SU-DHL-6 (cell line): ENCODE data around the gene MRPL34.
A peak's percentile ranks its signal among the peaks of the same experiment; 100 is the strongest.

Experiments
- H2AFZ ChIP-seq: fragments of 200-600 bp; sonication (generic); 2 replicates; pipeline ENCODE4 v1.6.1; 2014; ENCODE audit warnings: low read depth, mild to moderate bottlenecking, moderate library complexity, mixed read lengths, antibody characterized with exemption, low read length; ENCODE audit not compliant: severe bottlenecking
- H3F3A ChIP-seq: fragments of 200-600 bp; shearing (Covaris generic); 2 replicates; pipeline ENCODE4 v1.6.0; 2016; ENCODE audit warnings: antibody characterized with exemption, mild to moderate bottlenecking; ENCODE audit not compliant: insufficient read depth
- H3K27ac ChIP-seq: fragments of 200-600 bp; sonication (generic); 2 replicates; pipeline ENCODE4 v1.5.1; 2016; ENCODE audit warnings: low read depth, mild to moderate bottlenecking, low read length, moderate library complexity, mixed read lengths
- H3K27me3 ChIP-seq: fragments of 200-600 bp; sonication (generic), shearing (Covaris generic); 2 replicates; pipeline ENCODE4 v1.6.0; 2014; ENCODE audit warnings: mild to moderate bottlenecking, low read length
- H3K36me3 ChIP-seq: fragments of 200-600 bp; sonication (generic); 2 replicates; pipeline ENCODE4 v1.6.1; 2014; ENCODE audit warnings: mild to moderate bottlenecking, low read length, mixed read lengths
- H3K4me2 ChIP-seq: fragments of 300-600, 200-600 bp; shearing (Covaris generic), sonication (generic); 2 replicates; pipeline ENCODE4 v1.6.0; 2014; ENCODE audit warnings: low read length, low read depth, mild to moderate bottlenecking; ENCODE audit not compliant: poor library complexity, severe bottlenecking
- H3K4me3 ChIP-seq: fragments of 200-600 bp; sonication (generic); 2 replicates; pipeline ENCODE4 v1.5.1; 2014; ENCODE audit warnings: antibody characterized with exemption, low read length, mild to moderate bottlenecking, mixed read lengths; ENCODE audit not compliant: insufficient read depth, poor library complexity, severe bottlenecking
- H3K79me2 ChIP-seq: fragments of 200-600 bp; sonication (generic); 2 replicates; pipeline ENCODE4 v1.6.1; 2014; ENCODE audit warnings: mild to moderate bottlenecking, low read length, moderate library complexity; ENCODE audit not compliant: insufficient read depth
- H3K9ac ChIP-seq: fragments of 200-600 bp; sonication (generic); 2 replicates; pipeline ENCODE4 v1.7.0; 2014; ENCODE audit warnings: mild to moderate bottlenecking, low read length
- H3K9me2 ChIP-seq: fragments of 200-600 bp; sonication (generic); replicated peaks from 2 replicates; pipeline ENCODE4 v1.6.1; 2014; ENCODE audit warnings: low read length; ENCODE audit not compliant: insufficient read depth
- H3K9me3 ChIP-seq: fragments of 200-600 bp; sonication (generic); 2 replicates; pipeline ENCODE4 v1.6.1; 2014; ENCODE audit warnings: low read length, mixed read lengths; ENCODE audit not compliant: insufficient read depth
- H4K20me1 ChIP-seq: fragments of 200-600 bp; sonication (generic); 2 replicates; pipeline ENCODE4 v1.6.1; 2014; ENCODE audit warnings: low read depth, mild to moderate bottlenecking, antibody characterized with exemption, low read length, moderate library complexity, mixed read lengths
- EZH2phosphoT487 ChIP-seq: fragments of 200-600 bp; sonication (generic), shearing (Covaris generic); conservative IDR thresholded peaks from 2 replicates; pipeline ENCODE4 v1.6.1; 2018; ENCODE audit warnings: mild to moderate bottlenecking, antibody characterized with exemption, low read length, moderate library complexity, mixed read lengths
- TF ChIP-seq, protein P1 (sequence below): fragments of 200-600 bp; sonication (generic); IDR thresholded peaks from one replicate; pipeline ENCODE4 v1.5.1; 2017; ENCODE audit warnings: antibody characterized with exemption, mild to moderate bottlenecking, low read length, moderate library complexity; ENCODE audit not compliant: insufficient read depth, poor library complexity, severe bottlenecking

The MRPL34 gene

DNA sequence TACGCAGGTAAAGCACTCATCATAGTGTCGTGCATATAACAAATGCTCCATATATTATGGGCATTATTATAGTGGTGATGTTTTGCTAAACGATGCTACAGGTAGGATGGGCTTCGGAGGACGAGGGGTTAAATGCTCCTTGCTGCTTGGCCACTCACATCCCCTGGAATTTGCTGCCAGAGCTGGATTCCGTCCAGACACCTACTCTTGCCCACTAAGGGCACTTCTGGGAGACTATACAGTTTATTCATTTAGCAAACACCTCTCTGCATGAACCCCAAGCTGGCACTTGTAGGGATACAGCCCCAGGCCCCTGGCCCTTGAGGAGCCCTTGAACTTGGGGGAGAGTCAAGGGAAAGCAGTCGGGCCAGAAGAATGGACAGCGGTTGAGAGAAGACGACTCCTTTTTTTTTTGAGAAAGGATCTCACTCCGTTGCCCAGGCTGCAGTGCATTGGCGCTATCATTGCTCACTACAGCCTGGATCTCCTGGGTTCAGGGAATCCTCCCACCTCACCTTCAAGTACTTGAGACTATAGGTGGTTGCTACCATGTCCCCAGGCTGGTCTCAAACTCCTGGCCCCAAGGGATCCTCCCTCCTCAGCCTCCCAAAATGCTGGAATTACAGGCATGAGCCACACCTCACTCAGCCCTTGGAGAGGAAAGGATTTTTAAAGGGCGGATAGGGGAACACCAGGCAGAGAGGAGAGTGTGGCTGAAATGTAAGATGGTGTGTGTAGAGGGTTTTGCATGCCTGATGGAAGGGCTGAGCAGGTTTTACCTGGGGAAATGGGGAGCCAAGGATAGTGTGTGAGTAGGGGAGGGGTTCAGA, 1.1 kb upstream of the MRPL34 start:
- H2AFZ ChIP-seq = no peak overlapping the region

DNA sequence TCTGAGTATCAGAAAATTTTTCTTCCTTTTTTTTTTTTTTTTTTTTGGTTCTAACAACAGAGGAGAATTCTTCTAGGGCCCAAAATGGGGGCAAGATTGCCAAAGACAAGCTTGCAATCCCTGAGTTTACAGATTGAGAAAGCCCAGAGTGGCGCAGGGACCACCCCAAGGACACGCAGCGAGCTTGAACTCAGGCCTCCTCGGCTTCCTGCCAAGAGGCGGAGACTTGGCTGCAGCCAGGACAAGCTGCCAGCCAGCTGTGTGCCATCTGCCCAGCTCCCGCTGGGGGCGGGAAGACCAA, 506 bp upstream of the MRPL34 start:
- Histone ChIP-seq H4K20me1 (no peaks in the 10 kb centered on the region), H3K4me3 (no peak overlapping the region), H3K27ac (peak overlapping the region; percentile 46), H3K9me2 (no peaks in the 10 kb centered on the region), H3K4me2 (peak overlapping the region; percentile 47), H3K27me3 (no peaks in the 10 kb centered on the region), H2AFZ (no peak overlapping the region), H3K9ac (no peak overlapping the region), H3K36me3 (no peaks in the 10 kb centered on the region), H3F3A (peaks cover 25% of the 10 kb centered on the region), H3K9me3 (no peaks in the 10 kb centered on the region), H3K79me2 (peaks cover 15% of the 10 kb centered on the region)
- TF ChIP-seq EZH2phosphoT487 = no peak
- TF ChIP-seq, protein P1, sequence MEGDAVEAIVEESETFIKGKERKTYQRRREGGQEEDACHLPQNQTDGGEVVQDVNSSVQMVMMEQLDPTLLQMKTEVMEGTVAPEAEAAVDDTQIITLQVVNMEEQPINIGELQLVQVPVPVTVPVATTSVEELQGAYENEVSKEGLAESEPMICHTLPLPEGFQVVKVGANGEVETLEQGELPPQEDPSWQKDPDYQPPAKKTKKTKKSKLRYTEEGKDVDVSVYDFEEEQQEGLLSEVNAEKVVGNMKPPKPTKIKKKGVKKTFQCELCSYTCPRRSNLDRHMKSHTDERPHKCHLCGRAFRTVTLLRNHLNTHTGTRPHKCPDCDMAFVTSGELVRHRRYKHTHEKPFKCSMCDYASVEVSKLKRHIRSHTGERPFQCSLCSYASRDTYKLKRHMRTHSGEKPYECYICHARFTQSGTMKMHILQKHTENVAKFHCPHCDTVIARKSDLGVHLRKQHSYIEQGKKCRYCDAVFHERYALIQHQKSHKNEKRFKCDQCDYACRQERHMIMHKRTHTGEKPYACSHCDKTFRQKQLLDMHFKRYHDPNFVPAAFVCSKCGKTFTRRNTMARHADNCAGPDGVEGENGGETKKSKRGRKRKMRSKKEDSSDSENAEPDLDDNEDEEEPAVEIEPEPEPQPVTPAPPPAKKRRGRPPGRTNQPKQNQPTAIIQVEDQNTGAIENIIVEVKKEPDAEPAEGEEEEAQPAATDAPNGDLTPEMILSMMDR = no peak

More for the DNA sequence above, 1.1 kb upstream of the MRPL34 start:
- H3K9me3 ChIP-seq = no peaks in the 10 kb centered on the region
- peaks cover 10% of the 10 kb centered on the region for H3K79me2 ChIP-seq
- H3K27me3 ChIP-seq = no peaks in the 10 kb centered on the region
- TF ChIP-seq, protein P1 = no peak
- TF ChIP-seq EZH2phosphoT487 = no peak
- H3F3A ChIP-seq = peaks cover 25% of the 10 kb centered on the region
- no peaks in the 10 kb centered on the region for H4K20me1 ChIP-seq
- H3K4me3 ChIP-seq = no peak overlapping the region
- no peaks in the 10 kb centered on the region for H3K36me3 ChIP-seq
- H3K9me2 ChIP-seq = no peaks in the 10 kb centered on the region
- H3K4me2 ChIP-seq = peak overlapping the region; percentile 47
- H3K9ac ChIP-seq = no peak overlapping the region
- H3K27ac ChIP-seq = peak overlapping the region; percentile 46

DNA sequence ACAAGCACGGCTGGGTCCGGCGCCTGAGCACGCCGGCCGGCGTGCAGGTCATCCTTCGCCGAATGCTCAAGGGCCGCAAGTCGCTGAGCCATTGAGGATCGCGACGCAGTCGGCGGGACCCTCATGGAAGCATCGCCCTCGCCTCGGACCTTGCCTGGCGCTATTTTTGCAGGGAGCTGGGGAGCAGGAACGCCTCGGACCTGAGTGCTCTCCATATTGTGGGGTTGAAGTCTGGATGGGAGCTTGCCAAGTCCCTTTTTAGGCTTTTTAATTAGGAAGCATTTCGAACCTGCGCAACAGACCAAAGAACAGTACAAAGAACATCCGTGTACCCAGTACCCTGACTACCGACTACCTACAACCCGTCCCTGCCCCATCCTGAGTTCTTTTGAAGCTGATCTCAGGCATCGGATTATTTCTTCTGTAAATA, 628 bp downstream of the MRPL34 start:
- peak overlapping the region; percentile 87 for H3K27ac ChIP-seq
- no peaks in the 10 kb centered on the region for H4K20me1 ChIP-seq
- TF ChIP-seq, protein P1 = no peak
- TF ChIP-seq EZH2phosphoT487 = no peak
- H3K36me3 ChIP-seq = no peaks in the 10 kb centered on the region
- H3K9me2 ChIP-seq = no peaks in the 10 kb centered on the region
- peaks cover 25% of the 10 kb centered on the region for H3F3A ChIP-seq
- no peaks in the 10 kb centered on the region for H3K9me3 ChIP-seq
- peaks cover 27% of the 10 kb centered on the region for H3K79me2 ChIP-seq
- H3K4me3 ChIP-seq = peak overlapping the region; percentile 91
- H2AFZ ChIP-seq = peak overlapping the region; percentile 57
- H3K27me3 ChIP-seq = no peaks in the 10 kb centered on the region
- H3K9ac ChIP-seq = peak overlapping the region; percentile 87
- peak overlapping the region; percentile 100 for H3K4me2 ChIP-seq
